GM12875 (cell line): ENCODE data around the gene TMEM132E.

Experiments
- H3K4me3 ChIP-seq: one replicate; pipeline ENCODE4 v1.5.1; 2011; ENCODE audit warnings: low read depth, low read length, control low read depth
- TF ChIP-seq, protein P1 (sequence below): IDR thresholded peaks from 2 replicates; pipeline ENCODE4 v1.5.1; 2011; ENCODE audit warnings: low read depth, mild to moderate bottlenecking, control low read depth, inconsistent platforms, low read length, moderate library complexity, borderline replicate concordance; ENCODE audit not compliant: insufficient read depth

The TMEM132E gene

DNA sequence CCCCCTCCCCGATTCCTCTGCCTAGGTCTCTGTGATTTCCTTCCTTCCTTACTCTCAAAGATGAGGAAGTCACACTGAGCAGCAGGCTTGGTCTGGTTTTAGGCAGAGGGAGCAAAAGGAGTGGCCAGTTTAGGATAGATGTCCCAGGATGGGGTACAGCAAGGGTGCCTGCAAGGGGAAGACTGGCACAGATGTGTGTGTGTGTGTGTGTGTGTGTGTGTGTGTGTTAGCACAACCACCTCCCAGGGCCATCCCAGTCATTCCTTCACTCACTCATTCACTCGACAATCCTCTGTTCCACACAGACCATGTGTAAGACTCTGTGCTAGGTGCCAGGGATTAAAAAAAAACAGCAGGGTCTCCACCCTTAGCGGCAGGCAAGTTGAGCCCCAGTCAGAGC, 35.9 kb downstream of the TMEM132E start:
- H3K4me3 ChIP-seq = no peak overlapping the region
- TF ChIP-seq, protein P1, sequence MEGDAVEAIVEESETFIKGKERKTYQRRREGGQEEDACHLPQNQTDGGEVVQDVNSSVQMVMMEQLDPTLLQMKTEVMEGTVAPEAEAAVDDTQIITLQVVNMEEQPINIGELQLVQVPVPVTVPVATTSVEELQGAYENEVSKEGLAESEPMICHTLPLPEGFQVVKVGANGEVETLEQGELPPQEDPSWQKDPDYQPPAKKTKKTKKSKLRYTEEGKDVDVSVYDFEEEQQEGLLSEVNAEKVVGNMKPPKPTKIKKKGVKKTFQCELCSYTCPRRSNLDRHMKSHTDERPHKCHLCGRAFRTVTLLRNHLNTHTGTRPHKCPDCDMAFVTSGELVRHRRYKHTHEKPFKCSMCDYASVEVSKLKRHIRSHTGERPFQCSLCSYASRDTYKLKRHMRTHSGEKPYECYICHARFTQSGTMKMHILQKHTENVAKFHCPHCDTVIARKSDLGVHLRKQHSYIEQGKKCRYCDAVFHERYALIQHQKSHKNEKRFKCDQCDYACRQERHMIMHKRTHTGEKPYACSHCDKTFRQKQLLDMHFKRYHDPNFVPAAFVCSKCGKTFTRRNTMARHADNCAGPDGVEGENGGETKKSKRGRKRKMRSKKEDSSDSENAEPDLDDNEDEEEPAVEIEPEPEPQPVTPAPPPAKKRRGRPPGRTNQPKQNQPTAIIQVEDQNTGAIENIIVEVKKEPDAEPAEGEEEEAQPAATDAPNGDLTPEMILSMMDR = no peak

DNA sequence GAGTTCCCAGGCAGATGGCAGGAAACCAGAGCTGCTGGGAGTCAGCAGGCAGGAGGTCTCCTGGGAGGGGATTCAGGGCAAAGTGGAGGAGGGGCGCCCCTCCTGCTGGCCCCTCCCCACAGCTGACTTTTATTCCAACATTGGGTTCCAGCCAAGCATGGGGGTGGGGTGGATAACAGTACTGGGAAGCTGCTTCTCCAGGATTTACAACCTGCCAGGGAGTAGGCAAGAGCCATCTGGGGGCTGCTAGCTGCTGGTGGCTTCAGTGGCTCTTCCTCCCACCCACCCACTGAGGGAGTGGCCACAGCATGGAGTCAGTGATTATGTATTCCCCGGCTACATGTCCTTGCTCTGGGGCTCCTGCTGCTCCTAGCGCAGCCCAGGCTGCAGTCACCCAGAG, 36.8 kb downstream of the TMEM132E start:
- H3K4me3 ChIP-seq = no peak overlapping the region
- TF ChIP-seq, protein P1 = no peak

DNA sequence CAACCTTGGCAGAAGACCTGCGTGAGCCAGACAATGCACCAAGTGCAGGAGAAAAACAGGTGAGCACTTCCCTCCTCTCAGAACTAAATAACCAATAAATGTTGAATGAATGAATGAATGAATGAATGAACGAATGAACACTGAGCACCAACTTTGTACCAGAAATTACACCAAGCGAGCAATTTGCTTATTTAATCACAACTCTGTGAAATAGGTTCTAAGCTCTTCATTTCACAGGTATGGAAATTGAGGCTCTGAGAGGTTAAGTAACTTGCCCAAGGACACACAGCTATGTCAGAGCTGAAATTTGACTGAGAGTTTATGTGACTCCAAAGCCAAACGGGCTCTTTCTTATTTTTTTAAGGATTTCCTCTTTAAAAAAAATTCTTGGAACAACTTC, 38.0 kb downstream of the TMEM132E start:
- TF ChIP-seq, protein P1 = no peak
- no peak overlapping the region for H3K4me3 ChIP-seq

DNA sequence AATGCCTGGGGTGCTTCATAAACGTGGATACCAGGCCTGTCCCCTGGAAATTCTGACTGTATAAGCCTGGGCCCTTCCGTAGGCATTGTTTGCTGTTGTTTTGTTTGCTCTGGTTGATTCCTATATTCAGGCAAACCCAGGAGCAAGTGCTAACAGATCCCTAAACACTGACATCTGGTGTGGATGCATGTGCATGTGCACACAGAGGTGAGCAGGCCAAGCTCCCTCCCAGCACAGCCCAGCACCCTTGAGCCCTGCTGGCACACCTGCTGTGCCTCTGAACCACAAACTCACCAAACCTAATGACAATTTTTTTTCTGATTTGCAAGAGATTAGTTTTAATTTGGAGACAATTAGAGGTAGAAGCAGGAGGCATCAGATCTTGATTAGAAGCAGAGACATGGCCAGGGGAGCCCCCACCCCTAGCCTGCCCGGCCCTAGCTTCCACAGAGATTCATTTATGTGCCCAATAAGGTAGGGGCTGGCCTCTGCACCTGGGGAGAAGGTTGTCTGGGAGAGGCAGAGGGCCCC, 40.4 kb downstream of the TMEM132E start:
- TF ChIP-seq, protein P1 = no peak
- H3K4me3 ChIP-seq = no peak overlapping the region

DNA sequence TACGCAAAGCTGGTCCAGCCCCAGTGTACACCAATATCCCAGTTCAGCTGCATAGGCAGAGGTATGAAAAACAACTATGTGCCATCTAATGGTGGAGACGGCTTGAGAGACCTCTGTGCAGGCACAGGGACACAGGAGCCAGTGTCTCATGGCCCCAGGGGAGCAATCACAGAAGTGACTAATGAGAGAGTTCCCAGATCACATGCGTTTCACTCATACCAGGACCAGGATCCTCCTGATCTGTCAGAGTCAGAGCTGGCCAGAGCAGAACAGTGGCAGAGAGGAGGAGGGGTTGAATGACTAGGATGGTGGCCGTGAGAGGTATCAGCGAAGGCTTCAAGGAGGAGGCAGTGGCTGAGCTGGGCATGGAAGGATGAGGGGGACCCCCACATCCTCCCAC, 41.1 kb downstream of the TMEM132E start:
- TF ChIP-seq, protein P1 = no peak
- no peak overlapping the region for H3K4me3 ChIP-seq

DNA sequence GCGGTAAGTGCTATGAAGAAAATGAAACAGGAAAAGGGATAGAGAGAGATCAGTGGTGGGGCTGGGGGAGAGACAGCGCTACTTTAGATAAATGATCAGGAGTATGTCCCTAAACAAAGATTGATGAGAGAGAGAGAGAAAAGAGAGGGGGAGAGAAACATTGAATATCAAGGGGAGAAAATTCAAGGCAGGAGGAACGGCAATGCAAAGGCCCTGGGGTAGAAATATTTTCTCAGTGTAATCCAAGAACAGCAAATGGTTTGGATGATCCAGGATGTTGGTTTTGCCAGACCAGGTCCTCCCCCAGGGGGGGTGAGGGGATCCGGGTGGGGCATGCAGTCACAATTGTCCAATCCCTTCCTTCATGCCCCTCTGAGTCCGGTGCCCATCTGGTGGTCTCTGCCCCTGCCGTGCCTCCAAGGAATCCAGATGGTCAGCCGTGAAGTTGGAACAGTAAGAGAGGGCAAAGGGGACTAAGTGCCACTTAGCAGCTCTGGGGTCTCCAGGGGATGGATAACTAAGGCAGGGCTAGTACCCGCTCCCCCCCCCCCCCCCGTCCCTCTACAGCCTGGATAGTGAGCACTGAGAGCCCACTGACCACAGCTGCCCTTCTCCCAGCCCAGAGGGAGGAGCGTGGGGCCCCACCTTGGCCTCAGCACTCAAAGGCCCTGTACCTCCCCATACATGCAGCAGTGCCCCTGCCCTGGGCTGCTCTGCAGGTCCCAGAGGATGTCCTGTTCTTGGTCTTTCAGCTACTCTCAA, 43.7 kb downstream of the TMEM132E start:
- TF ChIP-seq, protein P1 = no peak

More for the DNA sequence above, 43.7 kb downstream of the TMEM132E start:
- H3K4me3 ChIP-seq = no peak overlapping the region
